Activated CD4-positive, alpha-beta T cell treated with anti-CD3 and anti-CD28 coated beads for 1 hour (primary cell): ENCODE data around the gene RCHY1.
"Not testable (repeated sequence)": the region's sequence is repeated elsewhere in the genome, so short reads cannot be mapped to it uniquely, and the experiment has no call there.

Experiments used
- DNase-seq: peaks from one replicate; pipeline ENCODE4 v3.0.0-alpha.2; 2020

RCHY1 gene

DNA sequence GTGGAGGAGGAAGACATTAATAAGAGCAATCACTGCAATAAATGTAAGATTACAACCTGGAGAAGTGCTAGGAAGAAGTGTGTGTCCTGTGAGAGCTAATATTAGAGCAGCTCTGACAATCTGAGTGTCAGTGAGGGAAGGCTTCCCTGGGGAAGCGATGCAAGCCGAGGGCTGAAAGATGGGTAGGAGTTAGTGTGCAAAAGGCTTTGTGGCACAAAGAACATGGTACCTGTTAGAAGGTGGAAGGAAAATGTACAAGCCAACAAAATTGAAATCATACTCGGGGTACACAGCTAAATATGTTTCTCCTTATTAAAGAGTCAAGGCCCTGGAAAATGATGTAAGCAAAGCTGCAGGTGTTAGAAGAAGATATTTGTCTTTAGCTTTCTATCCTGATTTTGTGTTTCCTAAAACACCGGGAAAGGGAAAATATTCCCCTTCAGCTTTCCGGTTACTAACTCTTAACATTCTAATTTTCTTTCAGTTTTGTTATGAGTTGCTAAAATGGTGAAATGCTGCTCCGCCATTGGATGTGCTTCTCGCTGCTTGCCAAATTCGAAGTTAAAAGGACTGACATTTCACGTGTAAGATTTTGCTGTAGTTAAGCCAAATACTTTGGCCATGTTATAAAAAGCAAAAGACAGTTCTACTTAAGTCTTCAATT lies 878 bp upstream of the RCHY1 start:
- DNase-seq = no peak

DNA sequence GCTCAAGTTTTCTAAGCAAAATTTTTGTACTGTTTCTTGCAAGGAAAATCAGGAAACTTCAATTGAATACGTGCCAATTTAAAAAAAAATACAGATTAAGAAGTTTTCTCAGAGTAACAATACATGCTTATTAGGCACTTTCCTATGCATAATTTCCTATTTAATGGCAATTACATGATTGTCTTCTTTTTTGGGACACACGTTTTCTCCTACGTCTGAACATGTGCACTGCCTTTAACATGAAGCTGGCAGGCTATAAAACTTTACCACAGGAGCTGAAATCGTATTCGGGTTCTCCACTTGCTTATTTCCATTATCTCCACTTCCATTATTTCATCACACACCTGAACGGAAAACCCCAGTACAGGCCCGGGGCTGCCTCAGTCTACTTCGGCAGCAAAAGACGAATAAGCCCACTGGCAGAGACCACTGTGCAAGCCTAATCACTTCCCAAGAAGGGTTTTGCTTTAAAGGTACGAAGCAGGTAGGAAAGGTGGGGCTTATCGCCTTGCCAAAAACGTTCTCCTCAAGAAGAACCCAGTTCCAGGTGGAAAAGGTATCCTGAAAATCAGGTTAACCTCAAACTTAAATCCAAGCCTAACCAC lies 575 bp downstream of the RCHY1 start:
- no peak for DNase-seq

DNA sequence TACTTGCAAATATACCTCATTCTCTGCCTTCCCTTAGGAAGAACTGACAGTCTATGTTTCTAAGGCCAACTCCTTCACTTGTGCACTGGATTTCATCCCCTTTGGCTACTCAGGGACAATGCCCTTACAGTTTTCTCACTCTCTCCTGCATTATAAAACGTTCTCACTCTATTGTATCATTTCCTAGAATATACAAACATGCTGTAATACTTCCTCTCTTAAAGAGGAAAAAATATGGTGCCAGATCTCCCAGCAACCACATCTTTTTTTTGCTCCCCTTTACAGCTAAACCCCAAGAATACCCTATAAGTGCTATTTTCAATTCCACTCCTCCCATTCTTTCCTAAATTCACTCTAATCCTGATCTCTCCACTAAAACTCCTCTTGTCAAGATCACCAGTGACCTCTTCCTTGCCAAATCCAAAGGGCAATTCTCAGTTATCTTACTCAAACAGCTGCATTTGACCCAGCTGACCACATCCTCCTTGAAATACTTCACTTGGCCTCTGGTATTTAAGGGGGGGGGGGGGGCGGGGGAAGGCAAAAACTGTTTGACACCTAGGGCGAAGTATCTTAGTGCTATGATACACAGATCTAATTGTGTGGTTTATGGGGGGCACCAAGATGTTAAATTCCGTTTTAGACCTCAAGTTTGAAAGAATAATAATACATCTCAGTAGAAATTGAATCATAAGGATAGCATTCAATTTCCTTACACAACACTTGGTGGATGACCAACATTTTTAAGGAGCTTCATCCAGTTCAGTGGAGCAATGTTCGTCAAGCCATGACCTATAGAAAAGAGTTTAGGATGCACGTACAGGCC lies 1.6 kb downstream of the RCHY1 start:
- no peak for DNase-seq

GRCh38 chr4:75511841-75512240 lies 2.4 kb downstream of the RCHY1 start:
- no peak for DNase-seq

- not testable (repeated sequence) for DNase-seq
Measured at GRCh38 chr4:75509592-75509991, 4.6 kb downstream of the RCHY1 start.

DNA sequence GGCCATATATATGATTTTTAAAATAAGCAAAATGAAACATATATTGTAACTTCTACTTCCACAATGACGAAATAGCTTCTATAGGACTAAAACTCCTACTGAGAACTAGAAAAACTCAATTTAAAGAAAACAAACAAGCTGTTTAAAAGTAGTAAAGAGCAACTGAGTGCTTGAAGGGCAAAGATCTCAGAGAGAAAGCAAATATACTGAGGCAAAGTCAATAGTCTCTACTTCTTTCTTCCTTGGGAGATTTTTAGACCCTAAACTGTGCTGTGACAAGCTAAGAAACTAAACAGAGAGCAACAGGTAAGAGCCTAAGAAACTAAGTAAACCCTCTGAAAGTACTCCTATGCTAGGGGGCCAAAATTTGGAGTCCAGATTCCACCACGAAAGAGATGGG lies 8.6 kb downstream of the RCHY1 start:
- no peak for DNase-seq

DNA sequence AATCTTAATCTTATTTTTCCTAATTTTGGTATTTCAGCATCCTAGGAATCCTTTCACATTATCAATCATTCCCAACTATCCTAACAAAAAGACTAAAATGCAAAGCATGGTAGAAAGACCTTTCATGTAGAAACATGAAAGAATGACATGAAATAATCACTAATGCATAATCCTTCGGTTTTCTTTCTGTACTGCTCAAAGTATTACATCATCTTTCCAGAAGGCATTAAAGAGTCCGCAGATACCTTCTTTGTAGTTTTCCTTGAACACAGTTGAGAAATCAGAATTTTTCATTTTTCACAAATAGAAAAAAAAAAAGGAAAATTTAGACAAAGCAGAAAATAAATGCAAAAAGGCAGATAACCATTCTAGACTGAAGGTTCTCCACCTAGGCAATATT lies 11.5 kb downstream of the RCHY1 start:
- no peak for DNase-seq

- DNase-seq = no peak
Measured at GRCh38 chr4:75499900-75500299, 14.3 kb downstream of the RCHY1 start.

DNA sequence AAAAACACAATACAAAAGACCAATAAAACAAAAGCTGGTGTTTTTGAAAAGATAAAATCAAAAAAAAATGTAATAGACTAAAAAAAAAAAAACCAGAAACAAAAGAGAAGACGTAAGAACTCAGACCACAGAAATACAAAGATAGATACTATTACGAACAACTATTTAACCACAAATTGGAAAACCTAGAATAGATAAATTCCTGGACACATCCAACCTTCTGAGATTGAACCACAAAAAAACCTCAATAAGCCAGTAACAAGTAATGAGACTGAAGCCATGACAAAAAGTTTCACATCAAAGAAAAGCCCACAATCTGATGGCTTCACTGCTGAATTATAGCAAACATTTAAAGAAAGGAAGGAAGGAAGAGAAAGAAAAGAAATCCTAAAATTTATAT lies 16.2 kb downstream of the RCHY1 start:
- DNase-seq = no peak

GRCh38 chr4:75497133-75497532 lies 17.1 kb downstream of the RCHY1 start:
- DNase-seq = no peak

- no peak for DNase-seq
Measured at GRCh38 chr4:75496406-75496805, 17.8 kb downstream of the RCHY1 start.

DNA sequence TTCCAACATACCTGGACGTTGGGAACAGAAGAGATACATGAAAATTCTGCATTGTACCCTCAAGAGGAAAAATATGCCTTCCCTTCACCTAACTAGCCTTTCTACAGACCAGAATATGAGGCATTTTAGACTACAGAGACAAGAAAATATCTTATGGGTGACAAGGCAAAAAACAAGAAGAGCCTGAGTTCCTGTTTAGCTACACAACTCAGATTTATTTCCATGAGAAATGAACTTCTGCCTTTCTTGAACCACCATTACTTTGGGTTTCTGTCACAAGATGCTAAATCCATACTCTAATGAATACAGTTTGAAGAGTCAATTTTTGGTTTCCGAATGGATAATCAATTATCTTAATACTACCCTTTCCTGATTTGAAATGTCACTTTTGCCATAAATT lies 18.7 kb downstream of the RCHY1 start:
- DNase-seq = no peak

DNA sequence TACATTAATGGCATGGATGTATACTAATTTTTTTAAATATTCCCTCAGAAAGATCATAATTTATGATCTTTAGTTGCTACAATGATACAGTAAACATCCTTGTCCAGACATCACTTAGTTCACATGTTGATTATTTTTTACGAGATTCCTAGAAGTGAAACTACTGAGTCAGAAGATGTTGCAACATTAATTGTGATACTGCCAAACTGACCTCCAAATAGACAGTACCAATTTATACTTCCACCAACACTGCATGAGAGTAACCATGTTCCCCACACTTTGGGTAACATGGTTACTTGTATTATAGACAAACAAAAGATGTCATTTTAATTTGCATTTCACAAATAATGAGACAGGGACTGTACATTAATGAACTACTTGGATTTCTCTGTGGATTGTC lies 19.6 kb downstream of the RCHY1 start:
- DNase-seq = no peak

DNA sequence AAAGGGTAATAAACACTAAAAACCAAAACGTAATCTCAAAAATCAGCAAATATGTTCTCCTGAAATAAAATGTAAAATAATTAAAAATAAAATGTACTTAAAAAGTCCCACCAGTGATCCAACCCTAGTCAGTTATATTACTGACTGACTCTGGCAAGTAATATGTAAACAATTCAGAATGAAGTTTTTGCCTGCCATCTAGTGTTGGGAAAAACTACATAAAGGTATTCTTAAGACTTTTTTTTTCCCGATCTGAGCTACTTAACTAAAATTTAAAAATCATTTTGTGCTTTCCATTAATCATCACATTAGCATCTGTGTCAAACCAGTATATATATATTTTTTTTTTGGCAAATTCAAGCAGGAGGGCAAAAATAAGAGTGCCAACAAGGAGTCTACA lies 24.0 kb downstream of the RCHY1 start:
- DNase-seq = no peak

DNA sequence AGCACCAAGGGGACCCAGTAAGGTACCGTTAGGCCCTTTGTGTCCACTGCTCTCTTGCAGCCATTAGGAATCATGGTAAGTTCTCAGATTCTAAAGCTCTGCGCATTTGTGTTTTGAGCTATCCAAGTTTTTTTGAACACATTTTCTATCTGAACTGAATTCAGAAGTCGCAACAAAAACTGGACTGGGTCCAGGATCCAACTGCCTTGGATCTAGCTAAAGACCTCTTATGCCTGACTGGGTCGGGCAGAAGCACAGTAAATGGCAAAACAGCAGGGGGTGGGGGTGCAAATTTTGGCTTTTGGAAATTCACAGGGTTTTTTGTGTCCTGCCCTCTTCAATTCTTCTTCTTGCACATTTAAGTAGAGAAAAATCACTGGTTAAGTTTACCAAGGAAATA lies 30.0 kb downstream of the RCHY1 start:
- no peak for DNase-seq

DNA sequence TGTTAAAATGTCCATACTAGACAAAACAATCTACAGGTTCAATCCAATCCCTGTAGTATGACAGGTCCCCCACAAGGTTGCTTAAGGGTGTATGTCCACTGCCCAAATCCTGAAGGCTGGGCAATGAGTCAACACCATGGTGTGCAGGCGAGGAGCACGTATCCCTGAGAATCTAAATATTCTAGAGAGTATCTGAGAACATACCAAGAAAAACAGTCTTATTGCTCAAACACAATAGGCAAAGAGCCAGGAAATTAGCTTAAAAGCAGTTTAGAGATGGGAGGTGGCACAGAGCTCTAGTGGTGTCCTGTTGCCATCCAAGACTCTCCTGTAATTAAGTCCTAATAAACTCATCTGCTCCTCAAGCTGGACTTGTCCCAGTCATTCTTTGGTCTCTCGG lies 37.0 kb downstream of the RCHY1 start:
- DNase-seq = no peak

DNA sequence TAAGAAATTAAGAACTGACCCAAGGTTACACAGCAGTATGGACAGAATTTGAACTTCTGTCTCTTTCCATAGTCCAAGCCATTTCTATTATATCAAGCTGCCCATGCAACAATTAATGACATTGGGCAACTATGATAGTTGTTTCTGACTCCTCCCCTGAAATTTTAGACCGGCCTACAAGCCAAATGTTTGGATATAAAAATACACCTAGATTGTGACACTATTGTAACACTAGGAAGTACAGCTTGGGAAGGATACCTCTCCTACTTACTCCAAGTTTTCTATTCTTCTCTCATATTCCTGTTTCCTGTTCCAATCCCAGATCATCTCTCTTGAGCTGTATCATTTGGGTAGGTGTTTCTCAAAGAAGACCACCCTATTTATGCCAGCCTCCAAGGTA lies 43.5 kb downstream of the RCHY1 start:
- DNase-seq = no peak

- no peak for DNase-seq
Measured at GRCh38 chr4:75469896-75470295, 44.3 kb downstream of the RCHY1 start.

GRCh38 chr4:75457365-75457764 lies 56.8 kb downstream of the RCHY1 start:
- no peak for DNase-seq

DNA sequence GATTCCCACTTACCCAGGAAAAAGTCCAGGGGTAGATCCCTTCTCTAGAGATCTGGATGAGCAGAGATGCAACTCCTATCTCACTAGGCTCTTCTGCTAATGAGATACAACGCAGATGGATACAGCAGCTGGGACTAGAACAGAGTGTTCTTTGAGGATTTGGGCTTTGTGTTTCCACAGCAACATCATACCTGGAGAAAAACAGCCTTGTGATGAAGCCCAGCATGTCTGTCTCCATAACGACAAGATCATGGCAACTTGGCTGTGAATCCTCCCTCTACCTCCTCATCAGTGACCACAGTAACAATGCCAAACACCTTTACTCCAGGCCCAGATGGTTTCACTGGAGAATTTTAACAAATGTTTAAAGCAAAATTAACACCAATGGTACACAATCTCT lies 80.1 kb downstream of the RCHY1 start:
- no peak for DNase-seq

GRCh38 chr4:75432683-75433082 lies 81.5 kb downstream of the RCHY1 start:
- no peak for DNase-seq

DNA sequence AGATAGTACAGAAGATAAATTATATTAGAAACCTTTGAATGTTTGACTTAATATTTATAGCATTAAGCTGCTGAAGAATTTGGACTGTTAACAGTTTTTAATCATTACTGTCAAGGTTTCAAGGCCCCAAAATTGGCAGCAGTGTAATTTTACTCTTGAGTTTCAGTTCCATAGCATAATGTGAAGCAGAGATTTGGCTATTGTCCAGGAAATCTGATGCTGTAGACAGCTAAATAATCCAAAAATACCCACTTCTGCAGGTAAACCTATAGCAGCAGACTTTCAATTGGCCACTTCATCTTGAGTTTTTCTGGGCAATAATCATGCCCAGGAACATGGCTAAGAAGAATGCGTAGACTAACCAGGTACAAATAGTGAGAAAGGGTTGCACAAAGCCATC lies 85.0 kb downstream of the RCHY1 start:
- no peak for DNase-seq
